Measurements from ENCODE around the gene XRCC2. TPM values are rescaled to one million over a fixed set of nuclear protein-coding genes. Genes with fewer than 3 reads are reported as not detected.

XRCC2 gene
- total RNA-seq, 3 donors from 2014 or later (not counting 1 experiment from before 2014, with no cell fraction given), result 1.0 to 1.3 (median 1.2) TPM

- Mint-ChIP-seq H3K4me1 (no peaks in the 10 kb centered on the region), H3K4me3 (no peak overlapping the region), H3K27me3 (ENCODE audit: low read depth in 2 of 2) (no peaks in the 10 kb centered on the region), H3K36me3 (no peaks in the 10 kb centered on the region), H3K9me3 (no peaks in the 10 kb centered on the region), H3K27ac (no peak overlapping the region)
- Histone ChIP-seq H3K27me3 (ENCODE audit: control insufficient read depth, insufficient read depth, low read length) (no peaks in the 10 kb centered on the region), H3K9me3 (ENCODE audit: control insufficient read depth, insufficient read depth, low read length) (no peaks in the 10 kb centered on the region), H3K36me3 (ENCODE audit: control insufficient read depth, insufficient read depth, low read length) (no peaks in the 10 kb centered on the region), H3K4me1 (ENCODE audit: control insufficient read depth, insufficient read depth, low read length) (no peaks in the 10 kb centered on the region), H3K27ac (ENCODE audit: low read length) (no peak overlapping the region), H3K4me3 (ENCODE audit: low read length) (no peak overlapping the region)
- TF ChIP-seq, protein P1, sequence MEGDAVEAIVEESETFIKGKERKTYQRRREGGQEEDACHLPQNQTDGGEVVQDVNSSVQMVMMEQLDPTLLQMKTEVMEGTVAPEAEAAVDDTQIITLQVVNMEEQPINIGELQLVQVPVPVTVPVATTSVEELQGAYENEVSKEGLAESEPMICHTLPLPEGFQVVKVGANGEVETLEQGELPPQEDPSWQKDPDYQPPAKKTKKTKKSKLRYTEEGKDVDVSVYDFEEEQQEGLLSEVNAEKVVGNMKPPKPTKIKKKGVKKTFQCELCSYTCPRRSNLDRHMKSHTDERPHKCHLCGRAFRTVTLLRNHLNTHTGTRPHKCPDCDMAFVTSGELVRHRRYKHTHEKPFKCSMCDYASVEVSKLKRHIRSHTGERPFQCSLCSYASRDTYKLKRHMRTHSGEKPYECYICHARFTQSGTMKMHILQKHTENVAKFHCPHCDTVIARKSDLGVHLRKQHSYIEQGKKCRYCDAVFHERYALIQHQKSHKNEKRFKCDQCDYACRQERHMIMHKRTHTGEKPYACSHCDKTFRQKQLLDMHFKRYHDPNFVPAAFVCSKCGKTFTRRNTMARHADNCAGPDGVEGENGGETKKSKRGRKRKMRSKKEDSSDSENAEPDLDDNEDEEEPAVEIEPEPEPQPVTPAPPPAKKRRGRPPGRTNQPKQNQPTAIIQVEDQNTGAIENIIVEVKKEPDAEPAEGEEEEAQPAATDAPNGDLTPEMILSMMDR (IDR thresholded peaks at IDR 0.05), result no peak
- no peak for ATAC-seq
- intact Hi-C loops (cut with micrococcal nuclease), result no loop called here
- WGBS (ENCODE audit: insufficient coverage), result 90% methylated on average over 2 of the region's 6 CpGs
- DNase-seq, result no peak
Observed at GRCh38 chr7:152641384-152641783, 34.6 kb downstream of the XRCC2 start.

DNA sequence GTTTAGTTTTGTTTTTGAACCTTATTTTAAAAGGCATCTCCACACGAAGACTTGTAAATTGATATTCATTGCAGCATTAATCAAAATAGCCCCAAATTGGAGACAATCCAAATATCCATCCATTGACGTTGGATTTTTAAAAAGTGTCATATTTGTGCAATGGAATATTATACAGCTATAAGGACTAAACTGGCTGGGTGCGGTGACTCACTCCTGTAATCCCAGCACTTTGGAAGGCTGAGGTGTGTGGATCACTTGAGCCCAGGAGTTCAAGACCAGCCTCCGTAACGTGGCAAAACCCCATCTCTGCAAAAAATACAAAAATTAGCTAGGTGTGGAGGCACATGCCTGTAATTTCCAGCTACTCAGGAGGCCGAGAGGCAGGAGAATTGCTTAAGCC, 35.1 kb downstream of the XRCC2 start:
- no peaks in the 10 kb centered on the region for H3K4me1 Mint-ChIP-seq
- H3K27ac Mint-ChIP-seq, result no peak overlapping the region
- H3K27me3 Mint-ChIP-seq (ENCODE audit: low read depth in 2 of 2), result no peaks in the 10 kb centered on the region
- no peaks in the 10 kb centered on the region for H3K36me3 ChIP-seq (ENCODE audit: control insufficient read depth, insufficient read depth, low read length)
- H3K27me3 ChIP-seq (ENCODE audit: control insufficient read depth, insufficient read depth, low read length), result no peaks in the 10 kb centered on the region
- WGBS (ENCODE audit: insufficient coverage), result 90% methylated on average over 5 of the region's 6 CpGs
- ATAC-seq (no peak), DNase-seq (no peak)
- H3K4me3 ChIP-seq (ENCODE audit: low read length), result no peak overlapping the region
- H3K27ac ChIP-seq (ENCODE audit: low read length), result no peak overlapping the region
- no peaks in the 10 kb centered on the region for H3K9me3 Mint-ChIP-seq
- no peaks in the 10 kb centered on the region for H3K36me3 Mint-ChIP-seq
- H3K4me1 ChIP-seq (ENCODE audit: control insufficient read depth, insufficient read depth, low read length), result no peaks in the 10 kb centered on the region
- no peaks in the 10 kb centered on the region for H3K9me3 ChIP-seq (ENCODE audit: control insufficient read depth, insufficient read depth, low read length)
- TF ChIP-seq, protein P1 (IDR thresholded peaks at IDR 0.05), result no peak
- H3K4me3 Mint-ChIP-seq, result no peak overlapping the region
- intact Hi-C loops (cut with micrococcal nuclease), result no loop called here

DNA sequence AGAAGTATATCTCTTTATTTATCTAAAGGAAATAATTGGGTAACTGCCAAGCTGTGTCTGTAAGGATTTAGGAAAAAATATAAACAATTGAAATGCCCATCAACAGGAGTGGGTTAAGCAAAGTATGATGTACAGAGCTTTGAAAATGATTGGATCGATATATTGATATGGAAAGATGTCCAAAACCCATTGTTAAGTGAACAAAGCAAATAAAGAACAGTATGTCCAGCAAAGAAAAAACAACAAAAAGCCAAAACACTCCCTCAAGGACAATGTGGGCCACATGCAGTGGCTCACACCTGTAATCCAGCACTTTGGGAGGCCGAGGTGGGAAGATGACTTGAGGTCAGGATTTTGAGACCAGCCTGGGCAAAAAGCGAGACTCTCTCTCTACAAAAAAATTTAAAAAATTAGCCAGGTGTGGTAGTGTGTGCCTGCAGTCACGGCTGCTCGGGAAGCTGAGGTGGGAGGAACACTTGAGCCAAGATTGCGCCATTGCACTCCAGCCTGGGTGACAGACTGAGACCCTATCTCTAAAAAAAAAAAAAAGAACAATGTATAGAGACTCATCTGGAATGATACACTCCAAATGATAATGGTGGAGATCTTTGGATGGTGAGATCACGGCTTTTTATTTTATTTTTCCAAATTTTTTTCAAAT, 37.9 kb downstream of the XRCC2 start:
- H3K27ac ChIP-seq (ENCODE audit: low read length), result no peak overlapping the region
- no peaks in the 10 kb centered on the region for H3K4me1 Mint-ChIP-seq
- H3K9me3 Mint-ChIP-seq, result no peaks in the 10 kb centered on the region
- intact Hi-C loops (cut with micrococcal nuclease), result no loop called here
- no peaks in the 10 kb centered on the region for H3K36me3 Mint-ChIP-seq
- no peaks in the 10 kb centered on the region for H3K27me3 Mint-ChIP-seq (ENCODE audit: low read depth in 2 of 2)
- H3K27me3 ChIP-seq (ENCODE audit: control insufficient read depth, insufficient read depth, low read length), result no peaks in the 10 kb centered on the region
- WGBS (ENCODE audit: insufficient coverage), result 97% methylated on average over 5 of the region's 7 CpGs
- ATAC-seq (no peak), DNase-seq (no peak)
- no peaks in the 10 kb centered on the region for H3K9me3 ChIP-seq (ENCODE audit: control insufficient read depth, insufficient read depth, low read length)
- TF ChIP-seq, protein P1 (IDR thresholded peaks at IDR 0.05), result no peak
- H3K27ac Mint-ChIP-seq, result no peak overlapping the region
- H3K4me3 ChIP-seq (ENCODE audit: low read length), result no peak overlapping the region
- H3K4me3 Mint-ChIP-seq, result no peak overlapping the region
- no peaks in the 10 kb centered on the region for H3K4me1 ChIP-seq (ENCODE audit: control insufficient read depth, insufficient read depth, low read length)
- H3K36me3 ChIP-seq (ENCODE audit: control insufficient read depth, insufficient read depth, low read length), result no peaks in the 10 kb centered on the region

DNA sequence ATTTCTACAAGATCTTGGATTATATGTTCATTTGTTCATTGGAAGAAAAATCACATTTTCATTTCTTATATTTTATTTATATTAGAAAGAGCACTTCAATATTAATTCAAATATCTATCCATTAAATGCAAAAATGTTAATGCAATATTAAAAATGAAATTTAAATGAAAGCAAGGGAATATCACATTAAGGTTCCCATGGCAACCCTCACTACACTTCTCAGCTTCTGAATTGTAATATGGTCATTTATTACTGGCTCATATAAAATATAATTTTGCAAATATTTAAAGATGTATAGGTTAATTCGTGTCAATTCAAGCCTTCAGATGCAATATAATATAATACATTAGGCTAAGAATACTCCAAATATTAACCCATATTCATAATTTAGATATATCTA, 38.8 kb downstream of the XRCC2 start:
- no peaks in the 10 kb centered on the region for H3K4me1 ChIP-seq (ENCODE audit: control insufficient read depth, insufficient read depth, low read length)
- DNase-seq (no peak), ATAC-seq (no peak)
- no peaks in the 10 kb centered on the region for H3K27me3 ChIP-seq (ENCODE audit: control insufficient read depth, insufficient read depth, low read length)
- TF ChIP-seq, protein P1 (IDR thresholded peaks at IDR 0.05), result no peak
- no peak overlapping the region for H3K4me3 ChIP-seq (ENCODE audit: low read length)
- no peak overlapping the region for H3K27ac Mint-ChIP-seq
- no CpG with 5 or more reads among the region's 1 CpG for WGBS (ENCODE audit: insufficient coverage)
- H3K9me3 Mint-ChIP-seq, result no peaks in the 10 kb centered on the region
- H3K9me3 ChIP-seq (ENCODE audit: control insufficient read depth, insufficient read depth, low read length), result no peaks in the 10 kb centered on the region
- intact Hi-C loops (cut with micrococcal nuclease), result no loop called here
- no peak overlapping the region for H3K27ac ChIP-seq (ENCODE audit: low read length)
- no peaks in the 10 kb centered on the region for H3K4me1 Mint-ChIP-seq
- no peaks in the 10 kb centered on the region for H3K36me3 ChIP-seq (ENCODE audit: control insufficient read depth, insufficient read depth, low read length)
- H3K36me3 Mint-ChIP-seq, result no peaks in the 10 kb centered on the region
- H3K4me3 Mint-ChIP-seq, result no peak overlapping the region
- no peaks in the 10 kb centered on the region for H3K27me3 Mint-ChIP-seq (ENCODE audit: low read depth in 2 of 2)

All from natural killer cell (primary cell).